GM12864 (cell line): ENCODE data around the gene SLC2A10.
A peak's percentile ranks its signal among the peaks of the same experiment; 100 is the strongest.

Experiments used
- DNase-seq: peaks from one replicate; pipeline ENCODE4 v3.0.0-alpha.2; 2011; ENCODE audit warnings: low read depth
- H3K4me3 ChIP-seq: 2 replicates; pipeline ENCODE4 v1.5.1; 2011; ENCODE audit warnings: mild to moderate bottlenecking, low read depth, low read length, control low read depth
- TF ChIP-seq, protein P1 (sequence below): IDR thresholded peaks from 2 replicates; pipeline ENCODE4 v1.5.1; 2011; ENCODE audit warnings: low read depth, mild to moderate bottlenecking, moderate library complexity, low read length, control low read depth, inconsistent platforms; ENCODE audit errors: missing control alignments

The SLC2A10 gene

DNA sequence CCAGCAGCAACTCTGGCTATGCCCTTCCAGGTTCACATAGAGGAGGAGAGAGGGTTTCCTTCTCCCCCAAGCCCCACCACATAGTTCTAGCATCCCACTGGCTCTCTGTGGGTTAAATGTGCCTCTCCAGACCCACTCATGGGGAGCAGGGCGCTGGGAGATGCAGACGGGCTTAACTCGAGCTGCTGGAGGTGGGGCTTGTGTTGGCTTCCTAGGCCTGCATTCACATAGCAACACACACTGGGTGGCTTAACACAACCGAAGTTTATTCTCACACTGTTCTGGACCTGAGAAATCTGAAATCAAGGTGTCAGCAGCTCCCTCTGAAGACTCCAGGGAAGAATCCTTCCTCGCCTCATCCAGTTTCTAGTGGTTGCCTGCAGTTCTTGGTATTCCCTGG is 33.6 kb downstream of the SLC2A10 start:
- DNase-seq, result no peak
- no peak overlapping the region for H3K4me3 ChIP-seq
- TF ChIP-seq, protein P1, sequence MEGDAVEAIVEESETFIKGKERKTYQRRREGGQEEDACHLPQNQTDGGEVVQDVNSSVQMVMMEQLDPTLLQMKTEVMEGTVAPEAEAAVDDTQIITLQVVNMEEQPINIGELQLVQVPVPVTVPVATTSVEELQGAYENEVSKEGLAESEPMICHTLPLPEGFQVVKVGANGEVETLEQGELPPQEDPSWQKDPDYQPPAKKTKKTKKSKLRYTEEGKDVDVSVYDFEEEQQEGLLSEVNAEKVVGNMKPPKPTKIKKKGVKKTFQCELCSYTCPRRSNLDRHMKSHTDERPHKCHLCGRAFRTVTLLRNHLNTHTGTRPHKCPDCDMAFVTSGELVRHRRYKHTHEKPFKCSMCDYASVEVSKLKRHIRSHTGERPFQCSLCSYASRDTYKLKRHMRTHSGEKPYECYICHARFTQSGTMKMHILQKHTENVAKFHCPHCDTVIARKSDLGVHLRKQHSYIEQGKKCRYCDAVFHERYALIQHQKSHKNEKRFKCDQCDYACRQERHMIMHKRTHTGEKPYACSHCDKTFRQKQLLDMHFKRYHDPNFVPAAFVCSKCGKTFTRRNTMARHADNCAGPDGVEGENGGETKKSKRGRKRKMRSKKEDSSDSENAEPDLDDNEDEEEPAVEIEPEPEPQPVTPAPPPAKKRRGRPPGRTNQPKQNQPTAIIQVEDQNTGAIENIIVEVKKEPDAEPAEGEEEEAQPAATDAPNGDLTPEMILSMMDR, result no peak

DNA sequence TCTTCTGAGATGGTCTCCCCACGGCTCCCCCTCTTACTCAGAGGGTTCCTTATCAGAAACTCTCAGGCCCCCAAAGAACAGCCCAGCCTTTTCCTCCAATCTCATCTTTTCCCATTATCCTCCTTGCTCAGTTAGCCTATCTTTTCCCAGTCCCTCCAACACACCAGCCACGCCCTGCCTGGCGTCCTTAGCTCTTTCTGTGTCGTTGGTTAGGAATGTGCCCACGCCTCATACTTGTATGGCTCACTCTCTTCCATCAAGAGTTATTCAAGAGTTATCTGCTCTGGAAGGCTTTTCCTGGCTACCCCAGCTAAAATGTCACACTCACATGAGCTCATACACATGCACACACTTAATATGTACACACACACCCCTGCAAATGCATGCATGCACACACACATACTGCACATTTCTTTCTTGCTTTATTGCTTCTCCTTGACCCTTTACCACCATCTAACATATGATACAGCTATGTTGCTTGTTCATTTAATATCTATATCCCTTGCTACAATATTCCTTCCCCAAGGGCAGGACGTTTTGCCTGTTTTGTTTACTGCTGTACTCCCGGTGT is 37.6 kb downstream of the SLC2A10 start:
- no peak for DNase-seq
- H3K4me3 ChIP-seq, result no peak overlapping the region
- TF ChIP-seq, protein P1, result no peak

DNA sequence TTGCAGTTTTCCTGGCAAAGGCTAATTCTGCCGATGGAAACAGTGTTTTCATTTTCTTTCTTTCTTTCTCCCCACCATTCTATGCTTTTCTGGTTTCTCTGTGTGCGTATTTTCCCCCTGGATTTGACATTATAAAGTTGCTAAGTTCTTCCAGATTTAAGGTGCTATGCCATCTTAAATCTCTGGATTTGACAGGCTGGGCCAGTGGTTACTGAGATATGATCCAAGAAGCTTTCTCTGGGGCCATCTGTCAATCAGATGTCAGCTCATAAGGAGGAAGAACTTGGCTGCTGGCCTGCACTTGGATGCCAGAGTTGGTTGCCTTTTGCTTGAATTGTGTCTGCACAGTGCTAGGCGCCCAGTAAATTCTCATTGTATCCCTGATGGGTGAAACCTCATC is 39.7 kb downstream of the SLC2A10 start:
- no peak for DNase-seq
- TF ChIP-seq, protein P1, result no peak

GRCh38 chr20:46751856-46752255 is 42.4 kb downstream of the SLC2A10 start:
- H3K4me3 ChIP-seq, result no peak overlapping the region
- TF ChIP-seq, protein P1, result no peak
- no peak for DNase-seq

More for the DNA sequence above, 39.7 kb downstream of the SLC2A10 start:
- H3K4me3 ChIP-seq, result no peak overlapping the region

DNA sequence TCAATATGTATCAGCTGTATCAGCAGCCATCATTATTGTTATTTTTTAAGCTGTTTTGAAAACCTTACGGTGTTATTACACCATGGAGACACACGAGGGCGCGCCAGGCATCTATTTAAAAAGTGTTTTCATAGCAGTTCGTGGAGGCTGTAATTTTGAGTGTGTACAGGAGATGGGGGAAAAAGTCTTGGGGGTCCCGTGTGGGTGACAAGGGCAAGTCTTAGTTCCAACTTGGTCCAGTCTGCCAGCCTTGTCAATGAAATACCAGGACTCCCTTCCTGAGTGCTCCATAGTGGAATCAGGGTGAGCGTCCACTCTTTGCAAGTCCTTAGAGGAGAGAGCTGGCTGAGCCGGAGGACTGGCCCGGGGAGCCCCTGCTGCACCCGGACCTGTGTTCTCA is 43.3 kb downstream of the SLC2A10 start:
- TF ChIP-seq, protein P1, result peak; percentile 55
- peak; percentile 8 for DNase-seq

GRCh38 chr20:46755483-46756413 is 46.3 kb downstream of the SLC2A10 start:
- TF ChIP-seq, protein P1, result no peak
- DNase-seq, result no peak
- H3K4me3 ChIP-seq, result no peak overlapping the region

More for the DNA sequence above, 43.3 kb downstream of the SLC2A10 start:
- H3K4me3 ChIP-seq, result no peak overlapping the region
